ENCODE results near the gene GPR156.

The GPR156 gene

DNA sequence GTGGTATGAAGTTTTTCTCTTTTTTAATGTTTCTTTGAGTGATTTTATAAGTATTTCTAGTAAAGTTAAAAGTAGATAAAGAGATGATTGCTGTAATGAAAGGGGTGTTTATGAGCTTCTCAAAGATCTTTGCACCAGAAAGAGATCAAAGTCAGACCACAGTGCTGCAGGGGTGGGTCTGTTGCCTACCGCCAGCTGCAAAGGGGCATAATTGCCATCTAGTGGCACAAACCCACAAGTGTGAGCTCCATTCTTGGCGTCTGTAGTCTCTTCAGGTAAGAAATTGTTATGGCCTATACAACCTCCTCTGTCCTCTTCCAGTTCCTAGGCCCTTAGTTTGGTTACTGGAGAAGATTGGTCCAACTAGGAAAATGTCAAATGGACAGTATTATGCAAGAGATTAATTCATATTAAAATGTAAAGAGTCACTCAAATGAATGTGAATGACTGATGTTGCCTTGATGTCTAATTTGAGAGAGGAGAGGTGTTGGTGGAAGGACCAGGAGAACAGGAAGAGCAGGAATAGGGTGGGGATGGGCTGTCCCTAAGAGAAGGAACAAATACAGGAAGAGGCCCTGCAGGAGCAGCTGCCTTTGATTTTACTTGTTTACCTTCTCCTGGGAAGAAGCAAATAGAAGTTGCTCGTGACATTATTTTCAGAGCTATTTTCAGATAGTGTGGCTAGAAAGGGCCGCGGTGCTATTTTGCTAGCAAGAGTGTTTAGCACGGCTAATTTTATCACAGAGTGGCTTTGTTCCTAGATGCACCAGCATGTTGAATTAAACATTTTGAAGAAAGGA is 137.8 kb downstream of the GPR156 start:
- no peaks in the 10 kb centered on the region for H3K27me3 ChIP-seq (ENCODE audit: insufficient read depth, low read length)
- no peak for TF ChIP-seq EZH2 (IDR thresholded peaks at IDR 0.05; ENCODE audit: borderline replicate concordance, low read length)
- peak; percentile 68 for TF ChIP-seq CTCF (IDR thresholded peaks at IDR 0.05; ENCODE audit: low read length)
- no peak overlapping the region for H2AFZ ChIP-seq (ENCODE audit: low read length)
- H3K9me3 ChIP-seq (ENCODE audit: low read length) = no peaks in the 10 kb centered on the region
- H3K9me2 ChIP-seq (ENCODE audit: low read depth, low read length) = no peaks in the 10 kb centered on the region
- no peak overlapping the region for H3K4me2 ChIP-seq (ENCODE audit: low read length)
- no peak overlapping the region for H3K27ac ChIP-seq (ENCODE audit: low read depth, low read length, poor library complexity, severe bottlenecking)
- H3K4me3 ChIP-seq (ENCODE audit: low read depth, low read length, poor library complexity, severe bottlenecking) = no peak overlapping the region
- no peaks in the 10 kb centered on the region for H4K20me1 ChIP-seq (ENCODE audit: insufficient read depth, low read length)
- H3K4me1 ChIP-seq (ENCODE audit: insufficient read depth, low read length, severe bottlenecking) = no peaks in the 10 kb centered on the region
- no peak overlapping the region for H3K9ac ChIP-seq (ENCODE audit: low read length)
- H3F3A ChIP-seq (ENCODE audit: insufficient read depth, low read length) = no peaks in the 10 kb centered on the region
- no peaks in the 10 kb centered on the region for H3K36me3 ChIP-seq (ENCODE audit: insufficient read depth, low read length)
- no peaks in the 10 kb centered on the region for H3K79me2 ChIP-seq (ENCODE audit: insufficient read depth, low read length)

DNA sequence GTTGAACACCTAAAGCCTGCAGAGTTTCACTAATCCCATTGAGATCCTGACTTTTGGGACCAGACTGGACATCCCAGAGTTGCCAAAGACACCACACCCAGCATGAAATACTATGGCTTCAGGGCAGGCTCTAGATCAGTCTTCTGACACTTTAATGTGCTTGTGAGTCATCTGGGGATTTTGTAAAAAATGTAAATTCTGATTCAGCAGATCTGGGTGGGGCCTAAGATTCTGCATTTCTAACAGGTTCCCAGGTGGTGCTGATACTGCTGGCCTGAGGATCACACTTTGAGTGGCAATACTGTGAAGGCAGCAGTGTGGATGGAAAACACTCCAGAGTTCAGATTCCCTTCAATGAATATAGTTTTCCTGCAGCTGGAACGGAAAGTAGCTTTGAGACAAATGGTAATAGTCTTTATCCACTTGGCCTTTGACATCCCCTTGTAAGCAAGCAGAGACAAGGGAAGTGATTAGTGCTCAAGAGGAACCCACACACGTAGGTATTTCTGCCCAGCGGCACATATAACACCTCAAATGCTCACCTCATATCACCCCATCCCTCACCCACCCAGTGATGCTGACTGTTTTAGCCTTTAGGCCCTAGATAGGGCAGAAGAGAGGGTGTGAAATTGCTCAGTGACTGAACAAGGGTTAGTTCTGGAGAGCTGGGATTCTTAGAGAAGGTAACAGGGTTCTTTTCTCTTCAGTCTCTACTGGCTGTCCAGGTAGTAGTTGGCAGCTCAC is 139.3 kb downstream of the GPR156 start:
- Histone ChIP-seq H3K4me2 (ENCODE audit: low read length) (no peak overlapping the region), H3K36me3 (ENCODE audit: insufficient read depth, low read length) (no peaks in the 10 kb centered on the region), H3K4me1 (ENCODE audit: insufficient read depth, low read length, severe bottlenecking) (no peaks in the 10 kb centered on the region), H3K9ac (ENCODE audit: low read length) (no peak overlapping the region), H3K9me3 (ENCODE audit: low read length) (no peaks in the 10 kb centered on the region), H3K79me2 (ENCODE audit: insufficient read depth, low read length) (no peaks in the 10 kb centered on the region), H3K27me3 (ENCODE audit: insufficient read depth, low read length) (no peaks in the 10 kb centered on the region), H3K9me2 (ENCODE audit: low read depth, low read length) (no peaks in the 10 kb centered on the region), H2AFZ (ENCODE audit: low read length) (no peak overlapping the region), H3F3A (ENCODE audit: insufficient read depth, low read length) (no peaks in the 10 kb centered on the region), H3K4me3 (ENCODE audit: low read depth, low read length, poor library complexity, severe bottlenecking) (no peak overlapping the region), H4K20me1 (ENCODE audit: insufficient read depth, low read length) (no peaks in the 10 kb centered on the region), H3K27ac (ENCODE audit: low read depth, low read length, poor library complexity, severe bottlenecking) (no peak overlapping the region)
- TF ChIP-seq EZH2 (IDR thresholded peaks at IDR 0.05; ENCODE audit: borderline replicate concordance, low read length) (no peak), CTCF (IDR thresholded peaks at IDR 0.05; ENCODE audit: low read length) (no peak)

DNA sequence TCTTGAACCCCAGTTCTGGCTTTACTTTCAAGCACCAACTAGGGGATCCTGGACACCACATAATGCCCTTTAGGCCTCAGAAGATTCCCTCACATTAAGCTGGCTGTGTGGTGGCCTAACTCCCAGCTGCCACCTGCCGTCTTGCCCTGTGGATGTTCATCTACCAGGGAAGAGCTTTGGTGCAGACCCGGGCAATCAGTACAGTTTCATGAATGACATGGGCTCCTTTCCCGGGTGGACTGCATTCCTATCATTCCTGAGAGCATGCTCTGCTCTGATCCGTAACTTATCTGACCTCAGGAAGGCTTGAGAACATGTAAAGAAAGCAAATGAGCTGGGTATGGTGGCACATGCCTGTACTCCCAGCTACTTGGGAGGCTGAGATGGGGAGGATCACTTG is 140.8 kb downstream of the GPR156 start:
- H3K4me2 ChIP-seq (ENCODE audit: low read length) = no peak overlapping the region
- H3F3A ChIP-seq (ENCODE audit: insufficient read depth, low read length) = no peaks in the 10 kb centered on the region
- H3K9me3 ChIP-seq (ENCODE audit: low read length) = no peaks in the 10 kb centered on the region
- no peak overlapping the region for H3K27ac ChIP-seq (ENCODE audit: low read depth, low read length, poor library complexity, severe bottlenecking)
- no peaks in the 10 kb centered on the region for H3K79me2 ChIP-seq (ENCODE audit: insufficient read depth, low read length)
- no peaks in the 10 kb centered on the region for H3K27me3 ChIP-seq (ENCODE audit: insufficient read depth, low read length)
- H2AFZ ChIP-seq (ENCODE audit: low read length) = no peak overlapping the region
- TF ChIP-seq EZH2 (IDR thresholded peaks at IDR 0.05; ENCODE audit: borderline replicate concordance, low read length) = no peak
- no peak for TF ChIP-seq CTCF (IDR thresholded peaks at IDR 0.05; ENCODE audit: low read length)
- no peaks in the 10 kb centered on the region for H3K9me2 ChIP-seq (ENCODE audit: low read depth, low read length)
- H3K4me3 ChIP-seq (ENCODE audit: low read depth, low read length, poor library complexity, severe bottlenecking) = no peak overlapping the region
- H3K36me3 ChIP-seq (ENCODE audit: insufficient read depth, low read length) = no peaks in the 10 kb centered on the region
- no peaks in the 10 kb centered on the region for H3K4me1 ChIP-seq (ENCODE audit: insufficient read depth, low read length, severe bottlenecking)
- H4K20me1 ChIP-seq (ENCODE audit: insufficient read depth, low read length) = no peaks in the 10 kb centered on the region
- H3K9ac ChIP-seq (ENCODE audit: low read length) = no peak overlapping the region

All from OCI-LY1 (cell line).